Embryonic facial prominence (tissue), 1 donor: Measurements from ENCODE around the gene TMEM41B.

Experiments used
- DNase-seq: peaks from one replicate; pipeline ENCODE4 v3.0.0-alpha.2; 2016; ENCODE audit errors: extremely low spot score

The TMEM41B gene

DNA sequence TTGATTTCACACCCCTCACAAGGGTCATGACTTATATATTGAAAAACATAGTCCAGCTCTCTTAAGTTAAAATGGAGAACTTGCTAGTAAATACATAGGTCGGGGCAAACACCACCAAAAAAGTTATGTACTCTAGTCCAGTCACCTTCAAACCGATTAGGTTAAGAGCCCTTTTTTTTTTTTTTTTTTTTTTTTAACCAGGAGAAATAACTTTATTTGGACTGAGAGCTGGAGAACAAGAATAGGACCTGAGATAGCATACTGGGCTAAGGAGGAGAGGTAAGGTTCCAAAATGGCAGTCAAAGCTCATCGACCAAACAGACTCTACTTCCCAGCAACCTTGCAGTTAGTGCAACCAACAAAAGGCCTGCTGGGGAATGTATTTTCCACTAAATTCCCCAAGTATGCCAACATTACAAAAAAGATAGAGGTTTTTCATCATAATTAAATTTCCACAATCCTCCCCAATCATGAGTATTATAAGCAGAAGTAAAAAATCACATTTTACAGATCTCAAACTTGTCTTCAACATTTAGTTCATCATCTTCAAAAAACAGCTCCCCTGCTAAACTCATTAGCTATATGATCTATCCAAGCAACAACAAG, 3.8 kb downstream of the TMEM41B start:
- DNase-seq, result no peak

GRCh38 chr11:9304178-9304577, 10.2 kb downstream of the TMEM41B start:
- no peak for DNase-seq

DNA sequence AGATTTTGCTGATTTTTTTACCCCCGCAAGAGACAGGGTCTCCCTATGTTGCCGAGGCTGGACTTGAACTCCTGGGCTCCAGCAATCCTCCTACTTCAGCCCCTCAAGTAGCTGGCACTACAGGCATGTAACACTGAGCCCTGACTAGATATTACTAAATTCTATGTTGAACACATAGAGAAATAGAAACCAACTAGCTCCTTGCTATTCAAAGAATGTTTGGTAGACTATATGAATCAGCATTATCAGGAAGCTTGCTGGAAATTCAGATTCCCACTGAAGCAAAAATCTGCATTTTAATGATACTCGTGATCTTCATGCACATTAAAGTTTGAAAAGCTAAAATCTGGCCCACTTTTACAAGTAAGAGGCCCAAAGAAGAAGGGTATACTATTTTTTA, 11.9 kb downstream of the TMEM41B start:
- DNase-seq, result no peak

DNA sequence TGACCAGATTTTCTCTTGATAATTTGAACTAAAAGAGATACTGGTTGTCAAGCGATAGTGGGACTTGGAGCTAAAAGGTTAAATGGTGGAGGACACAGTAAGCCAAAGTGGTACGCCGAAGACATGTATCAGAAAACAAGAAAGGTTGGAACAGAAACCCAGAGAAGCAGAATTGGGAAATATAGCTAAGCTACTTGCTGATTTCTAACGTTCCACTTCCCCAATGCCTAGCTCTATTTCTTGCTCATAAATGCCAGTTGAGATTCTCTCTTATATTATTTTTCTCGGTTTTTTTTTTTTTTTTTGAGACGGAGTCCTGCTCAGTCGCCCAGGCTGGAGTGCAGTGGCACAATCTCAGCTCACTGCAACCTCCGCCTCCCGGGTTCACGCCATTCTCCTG, 12.7 kb downstream of the TMEM41B start:
- DNase-seq, result no peak

DNA sequence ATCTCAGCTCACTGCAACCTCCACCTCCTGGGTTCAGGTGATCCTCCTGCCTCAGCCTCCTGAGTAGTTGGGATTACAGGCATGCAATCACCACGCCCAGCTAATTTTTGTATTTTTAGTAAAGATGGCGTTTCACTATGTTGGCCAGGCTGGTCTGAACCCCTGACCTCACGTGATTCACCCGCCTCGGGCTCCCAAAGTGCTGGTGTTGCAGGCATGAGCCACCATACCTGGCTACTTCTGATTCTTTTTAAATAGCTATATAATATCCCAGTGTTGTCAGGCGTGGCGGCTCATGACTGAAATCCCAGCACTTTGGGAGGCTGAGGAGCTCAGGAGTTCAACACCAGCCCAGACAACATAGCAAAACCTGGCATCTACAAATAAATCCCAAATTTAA, 20.7 kb downstream of the TMEM41B start:
- no peak for DNase-seq

DNA sequence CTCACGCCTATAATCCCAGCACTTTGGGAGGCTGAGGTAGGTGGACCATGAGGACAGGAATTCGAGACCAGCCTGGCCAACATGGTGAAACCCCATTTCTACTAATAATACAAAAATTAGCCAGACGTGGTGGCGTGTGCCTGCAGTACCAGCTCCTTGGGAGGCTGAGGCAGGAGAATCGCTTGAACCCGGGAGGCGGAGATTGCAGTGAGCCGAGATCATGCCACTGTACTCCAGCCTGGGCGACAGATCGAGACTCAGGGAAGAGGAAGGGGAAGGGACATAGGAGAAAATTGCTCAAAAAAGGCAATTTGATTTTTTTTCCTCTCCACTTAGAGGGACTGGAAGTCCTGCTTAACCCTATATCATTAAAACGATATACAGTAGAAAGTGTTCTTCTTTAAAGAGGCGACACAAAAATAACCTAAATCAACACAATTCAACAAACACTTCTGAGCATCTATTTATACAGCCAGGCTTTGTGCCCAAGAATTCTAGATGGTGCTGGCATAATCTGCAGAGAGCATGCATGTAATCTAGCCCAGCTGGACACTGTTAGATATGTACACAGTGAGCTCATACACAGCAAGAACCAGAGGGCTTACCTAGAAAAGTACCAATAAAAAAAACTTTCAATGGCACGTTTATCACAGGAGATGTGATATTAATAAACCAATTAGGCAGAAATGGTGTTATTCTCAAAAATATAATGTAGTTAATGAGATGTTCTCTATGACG, 28.4 kb downstream of the TMEM41B start:
- DNase-seq, result no peak

DNA sequence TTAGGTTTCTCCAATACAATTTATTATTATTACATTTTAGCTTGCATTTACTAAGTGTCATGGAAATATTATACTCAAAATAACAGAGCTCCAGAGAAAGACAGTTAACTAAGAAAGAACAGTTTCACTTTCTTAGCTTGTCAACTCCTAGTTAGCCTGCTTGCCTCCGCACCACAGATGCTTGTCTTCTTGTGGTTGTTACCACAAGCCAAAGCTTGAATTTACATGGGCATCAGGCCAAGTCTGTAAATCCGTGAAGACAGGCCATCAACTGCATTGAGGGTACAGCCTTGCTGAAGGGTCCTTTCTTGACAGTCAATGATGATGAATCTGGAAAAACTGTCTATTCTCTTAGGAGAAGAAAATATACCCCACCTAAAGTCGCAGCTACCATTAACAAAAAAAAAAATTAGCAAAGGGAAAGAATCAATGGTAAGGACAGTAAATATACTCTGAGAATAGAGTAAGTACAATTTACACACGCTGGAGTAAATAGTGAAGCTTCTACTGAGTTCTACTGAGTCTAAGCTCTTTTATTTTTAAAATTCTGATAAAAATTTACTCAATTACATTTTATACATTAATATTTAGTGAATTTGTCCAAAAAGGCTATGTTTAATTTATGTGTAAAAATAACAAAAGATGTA, 33.6 kb downstream of the TMEM41B start:
- peak; percentile 7 for DNase-seq

DNA sequence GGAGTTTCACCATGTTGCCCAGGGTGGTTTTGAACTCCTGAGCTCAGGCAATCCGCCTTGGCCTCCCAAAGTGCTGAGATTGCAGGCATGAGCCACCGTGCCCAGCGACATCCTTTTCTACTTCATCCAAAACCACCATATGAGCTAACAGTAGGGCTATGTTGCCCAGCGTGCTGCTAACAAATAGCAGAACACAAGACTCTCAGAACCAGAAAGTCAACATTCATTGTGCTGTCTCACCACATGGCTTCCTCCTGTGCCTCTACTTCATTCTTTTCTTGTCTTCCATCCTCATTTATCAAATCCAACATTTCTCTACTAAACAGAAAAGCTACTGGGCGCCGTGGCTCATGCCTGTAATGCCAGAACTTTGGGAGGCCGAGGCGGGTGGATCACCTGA, 37.2 kb downstream of the TMEM41B start:
- no peak for DNase-seq

DNA sequence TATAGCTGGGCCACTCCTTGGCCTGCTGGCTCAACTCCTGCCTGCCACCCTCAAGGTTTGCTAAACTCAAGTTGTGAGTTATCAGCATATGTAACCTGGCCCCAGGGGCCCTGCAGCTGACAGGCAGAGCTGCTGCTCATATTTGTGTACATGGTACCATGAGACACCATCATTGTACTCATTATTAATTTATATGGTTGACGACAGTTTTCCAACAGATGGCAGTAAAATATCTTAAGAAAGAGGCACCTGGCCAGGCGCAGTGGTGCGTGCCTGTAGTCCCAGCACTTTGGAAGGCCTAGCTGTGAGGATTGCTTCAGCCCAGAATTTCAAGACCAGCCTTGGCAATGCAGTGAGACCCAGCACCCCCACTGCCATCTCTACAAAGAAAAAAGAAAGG, 37.8 kb downstream of the TMEM41B start:
- no peak for DNase-seq

DNA sequence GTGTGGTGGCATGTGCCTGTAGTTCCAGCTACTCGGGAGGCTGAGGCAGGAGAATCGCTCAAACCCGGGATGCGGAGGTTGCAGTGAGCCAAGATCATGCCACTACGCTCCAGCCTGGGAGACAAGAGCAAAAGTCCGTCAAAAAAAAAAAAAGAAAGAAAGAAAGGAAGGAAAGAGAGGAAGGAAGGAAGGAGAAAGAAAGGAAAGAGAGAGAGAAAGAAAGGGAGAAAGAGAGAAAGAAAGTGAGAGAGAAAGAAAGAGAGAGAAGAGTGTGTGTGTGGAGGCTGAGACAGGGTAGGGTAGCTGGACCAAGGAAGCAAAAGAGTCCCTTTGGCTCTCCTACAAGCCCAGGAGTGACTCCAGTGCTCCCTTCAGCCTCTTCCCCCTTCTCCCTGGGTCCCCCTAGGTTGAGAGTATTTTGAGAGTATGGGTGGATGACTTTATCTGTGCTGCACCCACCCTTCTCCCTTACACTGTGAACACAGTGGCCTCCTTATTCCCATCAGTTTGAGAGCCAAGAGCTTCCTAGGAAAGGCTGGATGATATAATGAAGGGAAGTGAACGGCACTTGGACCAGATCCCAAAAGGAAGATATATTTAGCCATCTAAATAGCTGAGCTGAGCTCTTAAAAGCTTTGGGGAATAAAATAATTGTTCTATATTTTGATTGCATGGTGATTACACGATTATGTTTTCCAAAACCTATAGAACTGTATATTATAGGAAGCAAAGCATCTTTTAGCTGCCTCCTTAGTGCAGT, 39.7 kb downstream of the TMEM41B start:
- DNase-seq, result no peak

GRCh38 chr11:9273376-9274336, 40.7 kb downstream of the TMEM41B start:
- DNase-seq, result no peak

DNA sequence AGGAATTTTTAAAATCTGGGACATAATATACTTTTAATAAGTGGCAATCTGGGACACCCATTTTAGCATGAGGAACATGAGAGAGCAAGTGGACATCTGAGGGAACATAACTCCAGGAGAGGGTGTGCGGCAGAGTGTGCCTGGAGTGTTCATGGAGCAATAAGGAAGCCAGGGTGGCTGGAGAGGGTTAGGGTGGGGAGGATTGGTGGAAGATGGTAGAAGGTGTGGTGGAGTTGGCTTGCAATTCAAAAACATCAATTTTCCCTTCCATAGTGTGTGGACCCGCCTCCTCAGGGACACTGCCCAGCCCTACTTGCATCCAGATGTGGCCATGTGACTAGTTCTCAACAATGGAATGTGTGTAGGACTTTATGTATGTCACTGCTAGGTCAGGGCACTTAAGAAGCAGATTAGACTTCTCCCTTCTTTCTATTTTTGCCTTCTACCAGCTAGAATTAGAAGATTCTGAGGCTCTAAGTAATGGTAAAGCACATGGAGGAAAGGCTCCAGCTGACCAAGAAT, 44.8 kb downstream of the TMEM41B start:
- DNase-seq, result no peak

DNA sequence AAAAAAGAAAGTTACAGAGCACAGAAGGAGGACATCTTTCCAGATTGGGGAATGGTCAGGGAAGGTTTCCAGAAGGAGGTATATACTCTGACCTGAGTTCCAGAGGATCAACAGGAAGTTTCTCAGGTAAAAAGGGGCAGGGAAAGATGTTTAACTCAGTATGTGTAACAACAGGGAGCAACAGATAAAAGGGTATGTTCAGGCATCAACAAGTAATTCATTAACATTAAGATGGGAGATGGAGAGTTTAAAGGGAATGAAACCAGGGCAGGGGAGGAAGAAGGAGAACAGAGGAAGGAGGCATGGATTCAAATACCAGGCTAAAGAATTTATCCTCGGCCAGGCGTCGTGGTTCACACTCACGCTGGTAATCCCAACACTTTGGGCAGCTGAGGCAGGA, 46.7 kb downstream of the TMEM41B start:
- DNase-seq, result no peak

- no peak for DNase-seq
Measured at GRCh38 chr11:9266926-9267325, 47.5 kb downstream of the TMEM41B start.

- DNase-seq, result no peak
Measured at GRCh38 chr11:9266132-9266736, 48.2 kb downstream of the TMEM41B start.

GRCh38 chr11:9265211-9266131, 48.9 kb downstream of the TMEM41B start, which contains the start of gene DENND5A:
TSS of gene DENND5A (minus strand) at chr11:9265350. CDS start at chr11:9265069, 281 bp downstream.
- peak; percentile 86 for DNase-seq

DNA sequence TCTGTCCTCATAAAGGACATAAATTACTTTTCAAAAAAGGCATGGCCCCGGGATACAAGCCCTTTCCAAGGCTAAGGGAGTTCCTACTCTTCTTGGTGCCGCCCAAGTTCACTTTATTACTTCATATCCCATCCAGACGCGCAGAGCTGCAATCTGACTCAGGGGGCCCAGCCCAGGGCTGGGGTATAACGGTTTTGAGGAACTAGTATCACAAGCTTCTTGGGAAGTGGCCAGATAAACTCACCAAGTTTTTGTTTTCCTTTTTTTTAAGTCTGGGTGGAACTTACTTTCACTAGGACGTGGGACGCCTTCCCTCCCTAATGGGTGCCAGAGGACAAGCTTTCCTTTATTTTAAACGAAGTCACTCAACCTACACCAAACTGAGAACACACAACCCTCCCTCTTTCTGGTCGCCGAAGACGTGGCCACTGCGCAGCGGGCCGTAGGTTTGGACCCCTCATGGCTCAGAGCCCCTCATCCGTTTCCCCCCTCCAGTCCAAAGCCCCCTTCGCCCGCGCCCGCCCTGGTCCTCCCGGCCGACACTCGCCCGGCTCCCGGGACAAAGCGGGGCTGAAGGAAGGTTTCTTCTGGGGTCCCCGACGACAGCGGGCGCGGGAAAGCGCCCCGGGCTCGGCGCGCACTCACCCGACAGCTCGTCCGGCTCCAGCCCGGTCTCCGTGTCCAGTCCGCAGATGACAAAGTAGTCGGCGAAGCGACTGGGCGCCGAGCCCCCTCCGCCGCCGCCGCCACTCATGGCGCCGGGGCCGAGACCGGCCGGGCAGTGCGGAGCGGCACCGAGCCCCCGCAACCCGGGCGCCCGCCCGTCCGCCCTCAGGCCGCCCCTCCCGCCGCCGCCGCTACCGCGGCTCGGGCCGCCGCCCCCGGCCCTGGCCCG, 49.8 kb downstream of the TMEM41B start:
- peak; percentile 68 for DNase-seq

GRCh38 chr11:9263840-9264315, 50.5 kb downstream of the TMEM41B start:
- no peak for DNase-seq
